GM15510 (cell line): ENCODE results near the gene ZNF324B.

Experiments
- POLR2A ChIP-seq: IDR thresholded peaks from 3 replicates; pipeline ENCODE4 v1.6.1; 2011; ENCODE audit warnings: borderline replicate concordance; ENCODE audit not compliant: insufficient read length; ENCODE audit errors: extremely low read depth

Gene ZNF324B

DNA sequence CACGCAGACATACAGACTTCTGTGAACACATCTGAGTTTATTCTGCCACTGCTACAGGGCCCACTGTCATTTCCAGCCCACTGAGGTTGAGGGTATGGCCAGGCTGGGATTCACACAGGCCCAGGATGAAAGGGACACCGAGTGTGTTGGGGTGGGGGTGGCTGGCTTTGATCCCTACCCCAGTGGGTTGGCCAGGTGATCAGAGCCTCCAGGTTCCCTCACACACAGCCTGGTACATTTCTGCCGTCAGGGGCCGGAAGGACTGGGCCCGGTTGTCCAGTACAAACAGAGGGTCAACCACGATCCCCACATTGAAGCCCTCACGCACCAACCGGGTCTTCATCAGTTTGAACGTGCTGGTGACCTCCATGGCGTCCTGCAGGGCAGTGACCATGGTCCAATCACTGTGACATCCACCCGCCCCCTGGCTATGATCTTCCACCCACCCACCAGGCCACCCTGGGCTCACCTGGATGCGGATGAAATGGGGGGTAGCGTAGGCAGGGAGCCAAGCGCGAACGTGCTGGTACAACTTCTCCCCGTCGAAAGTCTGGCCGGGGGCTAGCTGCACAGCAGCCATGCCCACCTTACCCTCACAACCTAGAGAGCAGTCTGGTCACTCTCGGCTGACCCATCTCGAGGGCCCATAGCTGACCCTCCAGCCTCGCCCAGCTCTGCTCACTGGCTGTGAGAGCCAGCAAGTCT, 47.0 kb downstream of the ZNF324B start:
- no peak for TF ChIP-seq POLR2A

DNA sequence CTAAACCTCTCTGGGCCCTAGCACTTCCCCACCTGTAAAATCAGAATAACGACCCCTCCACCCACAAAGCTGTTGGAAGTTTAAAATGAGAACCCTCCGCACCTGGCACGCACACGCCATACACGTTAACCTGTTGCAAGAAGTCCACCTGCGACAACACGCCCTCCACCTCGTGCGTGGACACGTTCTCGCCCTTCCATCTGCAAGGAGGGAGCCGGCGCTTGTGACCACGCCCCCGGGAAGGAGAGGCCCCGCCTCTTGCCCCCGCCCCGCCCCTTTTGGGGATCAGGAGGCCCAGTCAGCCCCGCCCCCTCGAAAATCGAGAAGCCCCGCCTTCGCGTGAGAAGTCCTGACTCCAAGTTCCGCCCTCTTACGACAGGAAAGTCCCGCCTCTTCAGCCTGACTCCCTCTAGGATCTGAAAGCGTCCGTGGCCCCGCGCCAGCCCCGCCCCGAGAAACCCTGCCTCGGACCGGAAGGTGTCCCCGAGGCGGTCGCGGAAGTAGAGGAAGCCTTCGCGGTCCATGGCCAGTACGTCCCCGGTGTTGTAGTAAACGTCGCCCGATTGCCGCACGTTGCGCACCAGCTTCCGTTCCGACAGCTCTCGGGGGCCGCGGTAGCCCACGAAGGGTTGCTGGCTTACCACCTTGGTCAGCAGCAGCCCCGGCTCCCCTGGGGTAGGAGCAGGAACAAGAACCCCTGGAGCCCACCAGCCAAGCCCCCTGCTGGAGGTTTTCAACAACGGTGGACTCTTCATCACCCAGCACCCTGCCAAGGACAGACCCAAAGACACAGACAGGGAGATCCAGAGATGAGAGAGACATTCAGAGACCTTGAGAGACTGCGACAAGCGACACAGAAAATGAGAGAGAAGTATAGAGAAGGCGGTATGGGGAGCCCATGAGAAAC, 47.9 kb downstream of the ZNF324B start:
- peak; percentile 60 for TF ChIP-seq POLR2A

DNA sequence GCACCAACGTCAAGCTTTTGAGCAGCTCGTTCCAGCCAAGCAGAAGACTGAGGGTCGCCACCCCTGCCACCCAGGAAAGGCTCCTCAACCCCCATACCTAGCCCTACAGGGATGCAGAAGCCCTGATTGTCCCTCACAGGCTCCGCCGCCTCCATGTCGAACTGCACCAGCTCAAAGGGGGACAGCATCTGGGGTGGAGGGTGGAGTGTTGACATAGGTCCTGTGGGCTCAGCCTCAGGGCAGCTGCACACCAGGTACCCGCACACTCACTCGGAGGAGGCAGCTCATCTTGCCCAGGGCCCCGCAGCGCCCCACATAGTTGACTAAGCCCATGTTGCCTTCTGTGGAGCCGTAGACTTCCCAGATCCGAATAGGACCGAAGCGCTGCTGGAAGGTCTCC, 48.8 kb downstream of the ZNF324B start:
- TF ChIP-seq POLR2A = no peak
